Measurements from ENCODE around the gene FTL. TPM values are rescaled to one million over a fixed set of nuclear protein-coding genes. Genes with fewer than 3 reads are reported as not detected.
A peak's percentile ranks its signal among the peaks of the same experiment; 100 is the strongest.

FTL gene
- total RNA-seq, 2 experiments from 2014 or later, result 467 to 602 TPM

DNA sequence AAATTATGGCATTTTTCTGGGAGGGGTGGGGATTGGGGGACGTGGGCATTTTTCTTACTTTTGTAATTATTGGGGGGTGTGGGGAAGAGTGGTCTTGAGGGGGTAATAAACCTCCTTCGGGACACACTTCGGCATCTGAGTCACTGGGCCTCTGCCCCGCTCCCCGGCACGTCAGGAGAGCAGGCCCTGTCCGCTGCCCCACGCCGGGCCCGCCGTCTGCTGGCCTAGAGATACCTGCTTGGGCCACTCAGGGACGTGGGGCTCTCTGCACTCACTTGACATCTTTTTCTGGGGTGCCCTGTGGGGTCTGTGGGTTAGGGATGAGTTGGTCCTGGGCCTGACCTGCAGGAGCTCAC is 3.5 kb upstream of the FTL start:
- CTCF ChIA-PET (ENCODE audit: unreplicated experiment), result interaction anchor here (1.2 kb wide), 1 partner anchor 75 kb away, joined by 5 read pairs; no protein-coding TSS in a partner anchor
- H3K4me2 ChIP-seq (ENCODE audit: low read length), result peak overlapping the region; percentile 94
- H4K20me1 ChIP-seq (ENCODE audit: insufficient read depth, low read length), result no peaks in the 10 kb centered on the region
- POLR2A ChIA-PET, result interaction anchor here (0.6 kb wide), 1 partner anchor 78 kb away, joined by 10 read pairs; no protein-coding TSS in a partner anchor
- H3K9me3 ChIP-seq (ENCODE audit: low read length), result no peaks in the 10 kb centered on the region
- BruUV-seq (replicated peaks), result no TSS peak
- H2AFZ ChIP-seq (ENCODE audit: low read length), result no peak overlapping the region
- peaks cover 17% of the 10 kb centered on the region for H3K36me3 ChIP-seq (ENCODE audit: insufficient read depth, low read length)
- peaks cover 35% of the 10 kb centered on the region for H3K4me1 ChIP-seq (ENCODE audit: insufficient read depth, low read length, poor library complexity, severe bottlenecking)
- DNase-seq (ENCODE audit: low spot score), result no peak
- H3K9me2 ChIP-seq (ENCODE audit: insufficient read depth, low read length), result no peaks in the 10 kb centered on the region
- peaks cover 14% of the 10 kb centered on the region; the same call in 1 of the 2 replicates for H3K79me2 ChIP-seq (ENCODE audit: insufficient read depth, low read depth, low read length)
- H3K4me3 ChIP-seq (ENCODE audit: low read depth, low read length, poor library complexity, severe bottlenecking), result no peak overlapping the region
- H3K27ac ChIP-seq (ENCODE audit: low read depth, low read length, poor library complexity, severe bottlenecking), result peak overlapping the region; percentile 54
- intact Hi-C loops (cut with micrococcal nuclease; ENCODE audit: unreplicated experiment), result no loop called here
- TF ChIP-seq, protein P1, sequence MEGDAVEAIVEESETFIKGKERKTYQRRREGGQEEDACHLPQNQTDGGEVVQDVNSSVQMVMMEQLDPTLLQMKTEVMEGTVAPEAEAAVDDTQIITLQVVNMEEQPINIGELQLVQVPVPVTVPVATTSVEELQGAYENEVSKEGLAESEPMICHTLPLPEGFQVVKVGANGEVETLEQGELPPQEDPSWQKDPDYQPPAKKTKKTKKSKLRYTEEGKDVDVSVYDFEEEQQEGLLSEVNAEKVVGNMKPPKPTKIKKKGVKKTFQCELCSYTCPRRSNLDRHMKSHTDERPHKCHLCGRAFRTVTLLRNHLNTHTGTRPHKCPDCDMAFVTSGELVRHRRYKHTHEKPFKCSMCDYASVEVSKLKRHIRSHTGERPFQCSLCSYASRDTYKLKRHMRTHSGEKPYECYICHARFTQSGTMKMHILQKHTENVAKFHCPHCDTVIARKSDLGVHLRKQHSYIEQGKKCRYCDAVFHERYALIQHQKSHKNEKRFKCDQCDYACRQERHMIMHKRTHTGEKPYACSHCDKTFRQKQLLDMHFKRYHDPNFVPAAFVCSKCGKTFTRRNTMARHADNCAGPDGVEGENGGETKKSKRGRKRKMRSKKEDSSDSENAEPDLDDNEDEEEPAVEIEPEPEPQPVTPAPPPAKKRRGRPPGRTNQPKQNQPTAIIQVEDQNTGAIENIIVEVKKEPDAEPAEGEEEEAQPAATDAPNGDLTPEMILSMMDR (conservative IDR thresholded peaks at IDR 0.05; ENCODE audit: low read length), result no peak

DNA sequence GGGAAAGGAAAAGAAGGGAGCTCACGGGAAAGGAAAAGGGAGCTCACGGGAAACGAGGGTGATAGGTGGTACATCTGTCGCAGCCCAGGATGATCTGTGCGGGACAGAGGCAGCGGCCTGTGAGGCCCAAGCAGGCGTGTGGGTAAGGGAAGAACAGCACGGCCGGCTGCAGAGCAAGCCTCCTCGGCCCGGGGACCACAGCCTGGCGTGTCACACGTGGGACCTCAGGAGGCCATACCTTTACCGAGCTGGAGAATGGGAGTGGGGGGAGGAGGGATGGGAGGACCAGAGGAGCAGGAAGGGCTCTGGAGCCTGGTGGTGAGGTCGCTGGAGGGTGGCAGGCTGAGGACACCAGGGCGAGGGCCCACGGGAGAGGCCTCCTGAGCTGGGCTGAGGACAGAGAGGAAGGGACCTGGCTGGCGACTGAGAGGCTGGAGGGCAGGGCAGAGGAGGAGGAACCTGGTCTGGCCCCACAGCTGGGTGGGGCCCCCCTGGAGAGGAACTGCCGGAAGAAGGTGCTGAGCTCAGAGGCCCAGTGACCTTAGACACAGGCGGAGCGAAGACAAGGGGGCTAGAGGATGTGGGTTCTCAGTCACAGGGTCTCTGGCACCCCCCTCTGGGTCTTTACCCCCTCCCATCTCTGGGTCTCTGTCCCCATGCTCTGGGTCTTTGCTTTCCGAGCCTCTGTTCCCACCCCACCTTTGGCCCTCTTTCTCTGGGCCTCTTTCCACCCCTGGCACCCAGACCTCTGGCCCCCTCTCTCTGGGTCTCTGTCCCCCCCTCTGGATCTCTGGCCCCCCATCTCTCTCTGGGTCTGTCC is 2.9 kb upstream of the FTL start:
- Histone ChIP-seq H2AFZ (ENCODE audit: low read length) (no peak overlapping the region), H3K79me2 (ENCODE audit: insufficient read depth, low read depth, low read length) (peaks cover 17% of the 10 kb centered on the region; the same call in 1 of the 2 replicates), H4K20me1 (ENCODE audit: insufficient read depth, low read length) (no peaks in the 10 kb centered on the region), H3K9me2 (ENCODE audit: insufficient read depth, low read length) (no peaks in the 10 kb centered on the region), H3K4me2 (ENCODE audit: low read length) (peak overlapping the region; percentile 94), H3K36me3 (ENCODE audit: insufficient read depth, low read length) (peaks cover 23% of the 10 kb centered on the region), H3K4me1 (ENCODE audit: insufficient read depth, low read length, poor library complexity, severe bottlenecking) (peaks cover 41% of the 10 kb centered on the region), H3K27ac (ENCODE audit: low read depth, low read length, poor library complexity, severe bottlenecking) (peak overlapping the region; percentile 54), H3K4me3 (ENCODE audit: low read depth, low read length, poor library complexity, severe bottlenecking) (peak overlapping the region; percentile 73), H3K9me3 (ENCODE audit: low read length) (no peaks in the 10 kb centered on the region)
- TF ChIP-seq, protein P1 (conservative IDR thresholded peaks at IDR 0.05; ENCODE audit: low read length), result no peak
- no peak for TF ChIP-seq EZH2phosphoT487 (IDR thresholded peaks at IDR 0.05; ENCODE audit: borderline replicate concordance, low read depth, low read length)
- intact Hi-C loops (cut with micrococcal nuclease; ENCODE audit: unreplicated experiment), result no loop called here
- DNase-seq (ENCODE audit: low spot score), result peak; percentile 83
- ChIA-PET CTCF (ENCODE audit: unreplicated experiment) (interaction anchor here (0.5 to 1.2 kb wide), 4 partner anchors 11 to 101 kb away, joined by 4 to 5 read pairs (median 5); partner anchors contain the start of gene RUVBL2), POLR2A (interaction anchor here (0.6 kb wide), 1 partner anchor 69 kb away, joined by 3 read pairs; no protein-coding TSS in a partner anchor)
- no TSS peak for BruUV-seq (replicated peaks)

DNA sequence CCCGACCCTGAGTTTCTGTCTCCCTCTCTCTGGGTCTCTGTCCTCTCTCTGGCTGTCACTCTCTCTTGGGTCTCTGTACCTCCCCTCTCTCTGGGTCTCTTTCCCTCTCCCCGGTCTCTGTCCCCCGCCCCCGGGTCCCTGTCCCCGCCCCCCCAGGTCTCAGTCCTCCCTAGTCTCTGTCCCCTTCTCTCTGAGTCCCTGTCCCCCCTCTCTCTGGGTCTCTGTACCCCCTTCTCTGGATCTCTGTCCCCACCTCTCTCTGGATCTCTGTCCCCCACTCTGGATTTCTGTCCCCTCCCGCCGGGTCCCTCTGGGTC is 2.3 kb upstream of the FTL start:
- ChIA-PET POLR2A (interaction anchor here (0.6 kb wide), 1 partner anchor 70 kb away, joined by 3 read pairs; no protein-coding TSS in a partner anchor), CTCF (ENCODE audit: unreplicated experiment) (interaction anchor here (0.5 to 1.2 kb wide), 2 partner anchors 31 to 77 kb away, joined by 4 to 5 read pairs; partner anchors contain the start of gene RUVBL2)
- DNase-seq (ENCODE audit: low spot score), result no peak
- peak overlapping the region; percentile 73 for H3K4me3 ChIP-seq (ENCODE audit: low read depth, low read length, poor library complexity, severe bottlenecking)
- no TSS peak for BruUV-seq (replicated peaks)
- peak overlapping the region; percentile 94 for H3K4me2 ChIP-seq (ENCODE audit: low read length)
- no peaks in the 10 kb centered on the region for H4K20me1 ChIP-seq (ENCODE audit: insufficient read depth, low read length)
- H2AFZ ChIP-seq (ENCODE audit: low read length), result no peak overlapping the region
- no peaks in the 10 kb centered on the region for H3K9me3 ChIP-seq (ENCODE audit: low read length)
- peaks cover 46% of the 10 kb centered on the region for H3K4me1 ChIP-seq (ENCODE audit: insufficient read depth, low read length, poor library complexity, severe bottlenecking)
- intact Hi-C loops (cut with micrococcal nuclease; ENCODE audit: unreplicated experiment), result no loop called here
- no peaks in the 10 kb centered on the region for H3K9me2 ChIP-seq (ENCODE audit: insufficient read depth, low read length)
- H3K27ac ChIP-seq (ENCODE audit: low read depth, low read length, poor library complexity, severe bottlenecking), result peak overlapping the region; percentile 54
- TF ChIP-seq, protein P1 (conservative IDR thresholded peaks at IDR 0.05; ENCODE audit: low read length), result no peak
- TF ChIP-seq EZH2phosphoT487 (IDR thresholded peaks at IDR 0.05; ENCODE audit: borderline replicate concordance, low read depth, low read length), result no peak
- peaks cover 26% of the 10 kb centered on the region for H3K36me3 ChIP-seq (ENCODE audit: insufficient read depth, low read length)
- peaks cover 17% of the 10 kb centered on the region; the same call in 1 of the 2 replicates for H3K79me2 ChIP-seq (ENCODE audit: insufficient read depth, low read depth, low read length)
